NCI-H1694 (cell line): Measurements from ENCODE around the gene ZMIZ1.

Experiments used
- DNase-seq: peaks from one replicate; lab custom pipeline; 2025; lab: John Stamatoyannopoulos, UW

ZMIZ1 gene

GRCh38 chr10:79360499-79361342 lies 292.0 kb downstream of the ZMIZ1 start:
- no peak for DNase-seq

GRCh38 chr10:79361726-79362397 lies 293.1 kb downstream of the ZMIZ1 start:
- DNase-seq, result no peak
